GM19043 (cell line): ENCODE measurements around the gene RAB8A.

Experiments used
- ATAC-seq: cut with Tn5 transposase; IDR thresholded peaks from one replicate; pipeline ENCODE4 v1.9.1; 2021; ENCODE audit warnings: low read depth; ENCODE audit not compliant: unreplicated experiment

The RAB8A gene

DNA sequence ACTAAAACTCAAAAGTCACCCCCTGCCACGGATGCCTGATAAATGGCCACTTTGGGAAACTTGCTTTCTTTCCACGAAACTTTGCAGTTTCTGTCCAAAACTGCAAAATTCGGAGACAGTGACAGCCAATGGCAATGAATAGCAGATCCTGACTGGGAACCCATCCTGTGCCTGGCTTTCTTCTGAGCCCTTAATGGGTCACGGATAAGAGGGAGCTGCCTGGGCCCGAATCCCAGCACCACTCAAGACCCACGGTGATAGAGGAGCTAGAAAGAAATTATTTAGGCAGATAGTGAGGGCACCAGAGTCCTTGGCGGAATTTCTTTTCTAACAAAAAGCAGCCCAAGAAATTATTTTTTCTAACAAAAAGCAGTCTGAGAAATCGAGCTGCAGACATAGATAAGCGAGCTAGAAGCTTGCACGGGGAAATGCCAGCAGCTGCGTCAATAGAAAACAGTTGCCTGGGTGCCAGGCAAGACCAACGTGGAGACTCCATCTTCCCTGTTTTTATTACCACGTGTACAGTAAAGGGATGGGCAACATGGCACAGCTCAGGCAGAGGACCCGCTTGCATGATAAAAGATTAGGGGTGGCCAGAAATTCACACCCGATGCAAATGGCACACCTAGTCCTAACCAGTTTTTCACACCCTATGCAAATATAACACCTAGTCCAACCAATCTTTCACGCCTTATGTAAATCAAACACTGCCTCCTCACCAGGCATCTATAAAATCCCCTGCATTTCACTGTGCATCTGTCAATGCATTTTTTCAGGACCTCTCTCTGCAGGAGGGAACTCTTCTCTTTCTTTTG lies 24.7 kb downstream of the RAB8A start:
- no peak for ATAC-seq

DNA sequence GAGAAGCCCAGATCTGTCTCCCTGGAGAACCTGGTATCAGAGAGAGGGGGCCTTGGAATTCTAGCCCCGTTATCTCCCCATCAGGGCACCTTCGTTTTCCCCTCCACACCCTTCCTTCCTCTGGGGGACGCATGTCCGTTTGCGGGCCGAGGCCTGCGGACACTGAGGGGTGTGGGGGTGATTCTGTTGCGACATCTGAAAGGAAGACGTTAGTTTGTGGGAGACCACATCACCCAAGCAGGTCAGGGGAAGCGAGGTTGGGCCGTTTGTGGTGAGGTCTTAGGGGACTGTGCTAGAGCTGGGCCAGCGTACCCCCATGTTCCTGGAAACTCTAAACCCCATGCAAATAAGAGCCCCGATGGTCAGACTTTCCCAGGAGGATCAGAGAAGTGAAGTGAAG lies 28.1 kb downstream of the RAB8A start:
- no peak for ATAC-seq

DNA sequence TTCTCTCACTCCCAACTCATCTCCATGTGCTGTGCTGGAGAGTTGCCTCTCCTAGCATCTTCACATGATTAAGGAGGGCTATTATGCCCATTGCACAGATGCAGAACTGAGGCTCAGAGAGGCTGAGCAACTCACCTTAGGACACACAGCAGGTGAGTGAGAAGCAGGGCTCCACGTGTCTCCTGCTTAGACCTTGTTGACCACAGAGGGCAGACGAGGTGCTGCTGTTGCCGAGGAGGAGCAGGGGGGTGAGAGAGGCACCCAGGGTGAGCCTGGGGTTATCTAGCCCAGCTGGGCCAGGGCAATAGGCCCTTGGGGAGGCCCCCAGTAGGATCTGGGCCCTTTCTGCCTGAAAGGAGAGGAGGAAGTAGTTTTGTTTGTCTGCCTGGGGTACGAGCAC lies 29.4 kb downstream of the RAB8A start:
- no peak for ATAC-seq

DNA sequence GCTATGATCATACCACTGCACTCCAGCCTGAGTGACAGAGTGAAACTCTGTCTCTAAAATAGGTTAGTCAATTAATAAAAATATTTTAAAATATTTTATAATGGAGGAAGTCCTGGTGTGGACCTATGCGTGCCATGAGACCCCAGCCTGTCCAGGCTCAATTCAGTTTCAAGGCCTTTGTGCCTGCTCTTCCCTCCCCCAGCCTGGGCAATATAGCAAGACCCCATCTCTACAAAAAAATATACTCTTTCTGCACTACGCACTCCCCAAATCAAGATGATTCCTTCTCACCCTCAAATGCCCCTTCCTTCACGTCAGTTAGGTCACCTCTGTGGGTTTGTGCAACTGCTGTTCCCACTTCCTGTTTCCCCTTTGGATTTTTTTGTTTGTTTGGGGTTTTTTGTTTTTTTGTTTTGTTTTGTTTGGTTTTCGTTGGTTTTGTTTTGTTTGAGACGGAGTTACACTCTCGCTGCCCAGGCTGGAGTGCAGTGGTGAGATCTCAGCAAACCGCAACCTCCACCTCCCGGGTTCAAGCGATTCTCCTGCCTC lies 30.4 kb downstream of the RAB8A start:
- no peak for ATAC-seq

DNA sequence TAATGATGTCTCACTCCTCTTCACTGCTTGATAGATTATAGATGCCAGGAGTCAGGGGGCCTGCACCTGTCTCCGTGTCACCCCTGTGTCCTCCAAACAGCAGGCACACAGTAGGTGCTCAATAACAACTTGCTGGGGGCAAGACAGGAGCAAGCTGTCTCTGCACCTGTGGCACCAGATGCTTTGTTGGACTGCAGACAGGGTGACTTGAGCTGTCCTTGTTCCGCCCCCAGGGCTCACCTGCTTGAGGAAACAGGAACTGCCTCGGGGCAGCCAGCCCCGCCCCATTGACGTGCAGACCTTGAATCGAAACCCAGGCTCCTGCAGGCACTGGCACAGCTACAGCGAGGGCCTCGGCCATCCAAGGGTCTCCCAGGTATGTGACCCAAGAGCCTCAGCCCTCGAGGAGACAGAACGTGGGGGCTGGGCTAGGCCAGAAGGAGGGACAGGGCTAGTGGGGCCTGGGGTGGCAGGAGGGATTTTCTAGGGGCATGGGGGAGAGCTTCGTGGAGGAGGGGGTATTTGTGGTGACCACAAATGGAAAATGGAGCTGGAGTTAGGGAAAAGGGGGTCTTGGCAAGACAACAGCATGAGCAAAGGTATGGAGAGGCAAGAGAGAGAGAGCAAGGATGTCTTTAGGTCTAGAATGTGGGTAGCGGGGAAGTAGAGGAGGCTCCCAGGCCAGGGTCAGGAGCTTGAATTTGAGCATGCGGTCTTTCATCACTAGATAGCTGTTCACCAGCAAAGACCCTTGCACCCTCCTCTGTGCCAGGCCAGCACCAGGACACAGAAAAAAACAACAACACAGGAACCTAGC lies 31.9 kb downstream of the RAB8A start, which contains the start of gene HSH2D:
Gene HSH2D (plus strand): TSS at position 287 of the 817 bp plus-strand sequence. CDS start 5,066 bp downstream, outside the sequence.
- peak; percentile 54 for ATAC-seq

DNA sequence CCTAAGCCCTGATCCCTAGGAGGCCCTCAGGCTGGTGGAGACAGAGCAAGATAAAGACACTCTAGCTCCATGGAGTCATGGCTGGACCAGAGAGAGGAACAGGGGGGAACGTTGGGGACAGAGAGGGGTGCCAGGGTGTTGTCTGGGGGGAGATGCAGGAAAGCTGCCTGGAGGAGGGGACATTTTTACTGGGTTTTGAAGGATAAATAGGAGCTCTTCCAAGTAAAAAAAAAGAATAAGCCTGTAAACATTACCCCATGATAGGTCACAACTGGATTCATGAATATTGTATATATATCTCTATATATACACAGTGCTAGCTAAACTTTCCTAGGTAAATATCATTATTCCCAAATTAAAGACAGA lies 32.5 kb downstream of the RAB8A start:
- no peak for ATAC-seq

DNA sequence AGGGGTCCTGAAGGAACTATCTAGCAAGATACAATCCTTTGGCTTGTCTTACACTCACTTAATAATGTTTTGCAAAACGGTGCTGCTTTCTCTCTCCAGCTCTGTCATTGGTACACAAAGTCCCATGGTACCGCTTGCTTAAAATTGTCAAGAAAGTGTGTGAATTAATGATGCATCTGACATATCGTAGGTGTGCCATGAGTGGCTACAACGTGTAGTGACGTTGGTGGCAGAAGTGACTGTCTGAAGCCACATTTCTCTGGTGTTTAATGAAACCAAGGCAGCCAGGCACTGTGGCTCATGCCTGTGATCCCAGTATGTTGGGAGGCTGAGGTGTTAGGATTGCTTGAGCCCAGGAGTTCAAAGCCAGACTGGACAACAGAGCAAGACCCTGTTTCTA lies 34.4 kb downstream of the RAB8A start:
- no peak for ATAC-seq

DNA sequence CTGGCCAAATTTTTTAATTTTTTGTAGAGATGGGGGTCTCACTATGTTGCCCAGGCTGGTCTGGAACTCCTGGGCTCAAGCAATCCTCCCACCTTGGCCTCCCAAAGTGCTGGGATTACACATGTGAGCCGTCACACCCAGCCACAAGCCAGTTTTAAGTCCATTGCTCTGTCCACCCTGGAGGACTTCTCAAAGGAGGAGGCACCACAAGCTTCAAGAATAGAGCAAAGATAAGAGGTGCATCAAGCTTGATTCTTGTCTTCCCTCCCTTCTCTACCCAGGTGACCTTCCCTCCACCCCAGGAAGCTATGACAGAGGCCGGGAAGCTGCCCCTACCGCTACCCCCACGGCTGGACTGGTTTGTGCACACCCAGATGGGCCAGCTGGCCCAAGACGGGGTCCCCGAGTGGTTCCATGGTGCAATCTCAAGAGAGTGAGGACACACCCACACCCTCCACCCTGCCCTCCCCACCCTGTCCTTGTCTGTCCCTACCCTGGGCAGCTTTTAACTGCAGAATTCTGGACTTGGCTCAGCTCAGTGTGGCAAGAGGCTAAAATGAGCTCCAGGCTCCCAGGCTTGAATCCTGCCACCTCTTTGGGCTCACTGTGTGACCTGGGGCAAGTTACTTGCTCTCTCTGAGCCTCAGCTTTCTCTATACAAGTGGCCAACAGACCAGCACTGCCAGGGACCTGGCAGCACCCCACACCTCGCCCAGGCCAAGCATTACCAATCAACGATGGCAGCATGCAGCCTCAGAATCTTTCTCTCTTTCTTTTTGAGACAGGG lies 36.9 kb downstream of the RAB8A start:
- ATAC-seq = no peak

DNA sequence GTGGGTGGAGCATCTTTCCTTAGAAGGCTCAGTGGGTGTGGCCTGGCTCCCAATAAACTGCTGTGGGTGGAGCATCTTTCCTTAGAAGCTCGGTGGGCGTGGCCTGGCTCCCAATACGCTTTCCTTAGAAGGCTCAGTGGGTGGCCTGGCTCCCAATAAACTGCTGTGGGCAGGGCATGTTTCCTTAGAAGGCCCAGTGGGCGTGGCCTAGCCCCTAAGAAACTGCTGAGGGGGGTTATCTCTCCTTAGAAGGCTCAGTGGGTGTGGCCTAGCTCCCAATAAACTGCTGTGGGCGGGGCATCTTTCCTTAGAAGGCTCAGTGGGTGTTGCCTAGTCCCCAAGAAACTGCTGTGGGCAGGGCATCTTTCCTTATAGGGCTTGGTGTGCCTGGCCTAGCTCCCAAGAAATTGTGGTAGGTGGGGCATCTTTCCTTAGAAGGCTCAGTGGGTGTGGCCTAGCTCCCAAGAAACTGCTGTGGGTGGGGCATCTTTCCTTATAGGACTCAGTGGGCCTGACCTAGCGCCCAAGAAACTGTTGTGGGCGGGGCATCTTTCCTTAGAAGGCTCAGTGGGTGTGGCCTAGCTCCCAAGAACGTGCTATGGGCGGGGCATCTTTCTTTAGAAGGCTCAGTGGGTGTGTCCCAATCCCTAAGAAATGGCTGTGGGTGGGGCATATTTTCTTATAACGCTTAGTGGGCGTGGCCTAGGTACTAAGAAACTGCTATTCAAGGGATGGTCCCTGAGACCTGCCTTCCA lies 42.1 kb downstream of the RAB8A start:
- no peak for ATAC-seq

DNA sequence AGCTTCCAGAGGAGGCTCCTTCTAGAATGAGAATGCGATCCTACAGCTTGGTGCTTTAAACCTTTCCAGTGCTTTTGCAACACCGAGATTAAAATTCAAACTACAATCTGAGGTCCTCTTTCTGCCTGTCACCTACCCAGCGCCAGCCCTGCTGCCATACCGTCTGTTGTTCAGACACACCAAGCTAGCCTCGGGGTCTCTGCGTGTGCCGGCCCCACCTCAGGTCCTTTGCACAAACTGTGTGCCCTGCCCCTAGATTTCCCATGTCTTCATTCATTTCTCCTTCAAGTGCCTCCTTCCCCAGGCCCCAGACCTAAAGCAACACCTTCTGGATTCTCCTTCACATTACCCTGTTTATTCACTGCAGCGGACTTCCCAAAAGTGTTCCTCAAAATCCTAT lies 42.9 kb downstream of the RAB8A start:
- no peak for ATAC-seq

DNA sequence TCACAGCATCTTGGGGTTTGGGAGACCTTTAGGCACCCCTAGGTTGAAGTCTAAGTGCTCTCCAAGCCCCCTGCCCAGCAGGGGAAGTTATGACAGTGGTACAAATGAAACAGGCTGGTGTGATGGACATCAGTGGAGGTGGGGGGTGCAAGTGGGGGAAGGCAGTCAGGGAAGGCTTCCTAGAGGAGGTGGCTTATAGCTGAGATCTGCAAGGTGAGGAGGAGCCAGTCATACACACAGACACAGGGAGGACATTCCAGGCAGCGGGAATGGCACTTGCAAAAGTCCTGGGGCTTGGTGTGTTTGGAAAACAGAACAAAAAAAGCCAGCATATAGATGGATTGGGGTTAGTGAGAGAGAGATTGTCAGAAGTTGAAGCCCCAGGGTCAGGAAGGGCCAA lies 43.4 kb downstream of the RAB8A start:
- no peak for ATAC-seq

DNA sequence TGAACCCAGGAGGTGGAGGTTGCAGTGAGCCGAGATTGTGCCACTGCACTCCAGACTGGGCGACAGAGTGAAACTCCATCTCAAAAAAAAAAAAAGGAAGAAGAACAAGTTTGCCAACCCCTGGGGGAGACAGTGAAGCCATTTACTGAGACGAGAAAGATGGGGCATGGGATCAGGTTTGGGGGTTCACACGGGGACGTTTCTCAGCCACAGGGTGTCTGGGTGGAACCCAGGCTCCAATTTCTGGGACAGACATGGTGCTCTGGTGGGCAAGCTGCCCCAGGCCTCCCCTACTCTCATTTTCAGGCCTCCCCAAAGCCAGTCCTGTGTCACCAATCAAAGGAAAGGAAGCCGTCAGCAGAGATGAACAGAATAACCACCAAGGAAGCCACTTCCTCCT lies 45.2 kb downstream of the RAB8A start:
- ATAC-seq = no peak

DNA sequence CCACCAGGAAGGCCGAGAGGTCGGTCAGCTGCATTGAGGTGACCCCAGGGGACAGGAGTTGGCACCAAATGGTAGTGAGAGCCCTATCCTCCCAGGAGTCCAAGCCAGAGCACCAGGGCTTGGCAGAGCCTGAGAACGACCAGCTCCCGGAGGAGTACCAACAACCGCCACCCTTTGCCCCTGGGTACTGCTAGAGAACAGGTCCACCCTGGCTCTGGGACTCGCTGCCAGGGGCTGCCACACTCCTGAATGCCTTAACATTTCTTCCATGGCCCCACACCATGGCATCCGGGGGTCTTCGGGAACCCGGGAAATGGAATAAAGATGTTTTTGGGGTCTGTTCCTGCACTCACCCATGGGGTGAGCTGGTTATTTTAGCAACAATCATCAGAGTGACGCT lies 45.9 kb downstream of the RAB8A start:
- no peak for ATAC-seq

DNA sequence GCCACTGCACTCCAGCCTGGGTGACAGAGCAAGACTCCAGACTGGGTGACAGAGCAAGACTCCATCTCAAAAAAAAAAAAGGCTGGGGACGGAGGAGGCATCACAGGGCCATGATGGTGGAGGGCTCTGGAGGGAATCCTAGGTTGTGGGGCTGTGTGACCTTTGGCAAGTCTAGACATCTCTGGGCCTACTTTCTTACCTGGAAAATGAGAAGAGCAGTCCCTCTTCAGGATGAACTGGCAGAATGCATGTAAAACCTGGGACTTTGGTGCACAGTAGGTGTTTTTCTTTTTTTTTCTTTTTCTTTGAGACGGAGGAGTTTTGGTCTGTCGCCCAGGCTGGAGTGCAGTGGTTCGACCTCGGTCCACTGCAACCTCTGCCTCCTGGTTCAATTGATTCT lies 48.0 kb downstream of the RAB8A start:
- ATAC-seq = no peak

DNA sequence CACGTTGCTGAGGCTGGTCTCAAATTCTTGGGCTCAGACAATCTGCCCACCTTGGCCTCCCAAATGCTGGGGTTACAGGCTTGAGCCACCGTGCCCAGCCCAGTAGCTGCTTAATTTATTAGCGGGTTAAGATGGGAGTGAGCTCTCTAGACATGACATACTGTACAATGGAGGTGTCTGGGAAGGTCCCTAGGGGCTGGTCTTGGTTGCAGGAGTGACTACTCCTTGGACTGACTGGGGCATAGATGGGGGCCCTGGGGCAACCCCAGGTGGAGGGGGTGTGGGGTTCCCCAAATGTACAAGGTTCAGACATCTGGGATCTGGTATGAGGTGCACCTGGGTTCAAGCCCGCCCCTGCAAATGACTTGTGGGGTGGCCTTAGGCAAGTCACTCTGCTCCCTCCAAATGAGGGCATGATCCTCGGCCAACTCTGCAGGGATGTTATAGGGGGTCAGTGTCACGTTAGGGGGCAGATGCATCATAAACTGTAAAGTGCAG lies 48.8 kb downstream of the RAB8A start:
- no peak for ATAC-seq

DNA sequence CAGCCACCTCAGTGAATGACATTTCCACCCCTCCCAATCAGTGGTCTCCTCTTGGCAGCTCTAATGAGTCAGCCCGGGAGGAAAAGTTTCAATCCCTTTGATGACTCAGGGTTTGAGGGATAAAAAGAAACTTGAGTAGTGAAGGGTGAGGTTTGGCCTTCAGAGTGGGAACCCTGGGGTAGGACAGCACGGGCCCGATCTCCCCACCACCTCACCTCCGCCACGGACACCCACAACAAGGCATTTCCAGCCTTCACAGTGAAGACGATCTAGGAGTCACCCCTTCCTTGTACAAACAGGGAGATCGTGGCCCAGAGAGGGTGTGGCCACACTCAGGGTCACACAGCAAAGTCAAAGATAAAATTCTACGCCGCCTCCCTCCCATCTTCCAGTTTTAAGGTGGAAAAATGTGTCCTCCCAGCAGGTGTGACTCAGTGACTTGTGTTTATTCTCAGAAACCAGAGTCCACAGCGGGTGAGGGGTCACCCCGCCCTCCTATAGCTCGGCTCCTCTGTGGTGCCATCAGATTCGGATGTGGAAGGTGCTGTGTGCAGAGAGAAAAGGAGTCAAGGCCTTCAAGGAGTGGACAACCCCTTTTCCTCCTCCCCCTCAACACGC lies 49.4 kb downstream of the RAB8A start:
- ATAC-seq = no peak

DNA sequence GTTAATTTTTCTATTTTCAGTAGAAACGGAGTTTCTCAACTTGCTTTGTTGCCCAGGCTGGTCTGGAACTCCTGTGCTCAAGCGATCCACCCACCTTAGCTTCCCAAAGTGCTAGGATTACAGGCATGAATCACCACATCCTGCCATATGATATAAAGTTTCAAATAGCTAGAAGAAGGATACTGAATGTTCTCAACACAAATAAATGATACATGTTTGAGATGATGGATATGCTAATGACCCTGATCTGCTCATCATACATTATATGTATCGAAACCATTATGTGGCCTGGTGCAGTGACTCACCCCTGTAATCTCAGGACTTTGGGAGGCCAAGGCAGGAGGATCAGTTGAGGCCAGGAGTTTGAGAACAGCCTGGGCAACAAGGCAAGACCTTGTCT lies 50.2 kb downstream of the RAB8A start:
- no peak for ATAC-seq

DNA sequence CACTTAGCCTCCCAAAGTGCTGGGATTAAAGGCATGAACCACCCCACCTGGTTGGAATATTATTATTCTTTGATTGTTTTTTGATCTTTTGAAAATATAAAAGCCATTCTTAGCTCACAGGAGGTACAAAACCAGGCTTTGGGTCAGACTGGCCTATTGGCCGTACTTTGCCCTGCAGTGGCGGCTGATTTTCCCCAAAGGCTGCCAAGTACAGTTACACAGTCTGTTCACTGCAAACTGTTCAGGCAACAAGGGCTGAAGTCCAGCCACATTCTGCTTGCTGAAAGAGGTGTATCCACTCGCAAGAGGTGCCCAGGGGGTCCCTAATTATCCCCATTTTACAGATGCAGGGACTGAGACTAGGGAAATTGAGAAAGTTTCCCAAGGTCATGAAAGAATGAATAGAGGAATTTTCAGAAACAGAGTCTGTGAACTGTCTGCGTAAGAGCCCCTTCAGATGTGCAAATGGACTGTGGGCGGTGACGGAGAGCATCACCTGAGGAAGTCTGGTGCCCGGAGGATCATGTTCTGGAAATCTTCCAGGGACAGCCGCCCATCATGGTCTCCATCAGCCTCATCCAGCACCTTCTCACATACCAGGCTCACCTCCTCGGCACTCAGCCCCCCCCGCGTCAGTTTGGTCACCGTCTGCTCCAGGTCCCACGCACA lies 52.7 kb downstream of the RAB8A start:
- ATAC-seq = no peak

DNA sequence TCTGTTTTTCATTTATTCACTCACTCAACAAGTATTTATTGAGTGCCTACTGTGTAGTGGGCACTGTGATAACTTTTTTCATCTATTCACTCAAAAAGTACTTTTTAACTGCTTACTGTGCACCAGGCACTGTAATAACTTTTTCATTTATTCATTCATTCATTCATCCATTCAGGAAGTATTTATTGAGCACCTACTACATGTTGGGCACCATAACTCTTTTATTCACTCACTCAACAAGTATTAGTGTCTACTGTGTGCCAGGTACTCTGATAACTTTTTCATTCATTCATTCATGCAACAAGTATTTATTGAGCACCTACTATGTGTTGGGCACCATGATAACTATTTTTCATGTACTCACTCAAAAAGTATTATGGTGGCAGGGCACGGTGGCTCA lies 54.7 kb downstream of the RAB8A start:
- no peak for ATAC-seq
